ENCODE results near the gene NR1H2. TPM values are rescaled to one million over a fixed set of nuclear protein-coding genes. Genes with fewer than 3 reads are reported as not detected.

Gene NR1H2
- total and polyA plus RNA-seq, 2 experiments from 2014 or later: 32.9 to 70.2 TPM

- peak overlapping the region; percentile 88 for H3K4me3 ChIP-seq
- TF ChIP-seq REST (IDR thresholded peaks at IDR 0.05; ENCODE audit: unreplicated experiment) (no peak), EZH2 (IDR thresholded peaks at IDR 0.05; ENCODE audit: low read depth, unreplicated experiment) (no peak), JUNB (IDR thresholded peaks at IDR 0.05; ENCODE audit: unreplicated experiment) (no peak), CREB1 (CRISPR knock-in tag; IDR thresholded peaks at IDR 0.05; ENCODE audit: low read depth) (no peak), CTCF (conservative IDR thresholded peaks at IDR 0.05; ENCODE audit: low read depth in 2 of 2) (no peak), ZNF114 (CRISPR knock-in tag; IDR thresholded peaks at IDR 0.05) (no peak), ETS1 (IDR thresholded peaks at IDR 0.05) (no peak), POLR2AphosphoS5 (IDR thresholded peaks at IDR 0.05; ENCODE audit: low read depth) (no peak)
- peaks cover 12% of the 10 kb centered on the region; the same call in 1 of the 2 replicates for H4K20me1 ChIP-seq (replicated peaks; ENCODE audit: insufficient read depth)
- H3F3A ChIP-seq (replicated peaks; ENCODE audit: low read depth): peaks cover 21% of the 10 kb centered on the region
- H3K4me2 ChIP-seq: peak overlapping the region; percentile 98
- DNase-seq (ENCODE audit: low spot score) (peak; percentile 94), ATAC-seq (no peak)
- H3K9me2 ChIP-seq (ENCODE audit: insufficient read depth): 0 out of 2 replicates have a peak, but pooled peaks cover 3% of the 10 kb centered on the region
- Mint-ChIP-seq H3K27ac (no peak overlapping the region), H3K4me3 (no peak overlapping the region), H3K27me3 (ENCODE audit: insufficient read depth, low read depth, poor library complexity) (peaks cover 18% of the 10 kb centered on the region), H3K4me1 (no peaks in the 10 kb centered on the region), H3K9me3 (peaks cover 85% of the 10 kb centered on the region), H3K36me3 (ENCODE audit: low read depth) (peaks cover 60% of the 10 kb centered on the region)
- no peaks in the 10 kb centered on the region for H3K36me3 ChIP-seq (ENCODE audit: insufficient read depth)
- H3K27ac ChIP-seq (ENCODE audit: low read depth): peak overlapping the region; percentile 100
- H2AFZ ChIP-seq: no peak overlapping the region
- H3K27me3 ChIP-seq (ENCODE audit: insufficient read depth): peaks cover 25% of the 10 kb centered on the region
- H3K79me2 ChIP-seq (replicated peaks; ENCODE audit: insufficient read depth): peaks cover 16% of the 10 kb centered on the region
- H3K4me1 ChIP-seq (ENCODE audit: insufficient read depth): peaks cover 26% of the 10 kb centered on the region
Observed at GRCh38 chr19:50331221-50331993, 44.9 kb upstream of the NR1H2 start.

- Mint-ChIP-seq H3K9me3 (peaks cover 85% of the 10 kb centered on the region), H3K27me3 (ENCODE audit: insufficient read depth, low read depth, poor library complexity) (peaks cover 17% of the 10 kb centered on the region), H3K4me3 (no peak overlapping the region), H3K27ac (no peak overlapping the region), H3K36me3 (ENCODE audit: low read depth) (peaks cover 56% of the 10 kb centered on the region), H3K4me1 (no peaks in the 10 kb centered on the region)
- no peaks in the 10 kb centered on the region for H3K36me3 ChIP-seq (ENCODE audit: insufficient read depth)
- H3K4me1 ChIP-seq (ENCODE audit: insufficient read depth): peaks cover 21% of the 10 kb centered on the region
- peaks cover 7% of the 10 kb centered on the region; the same call in 1 of the 2 replicates for H4K20me1 ChIP-seq (replicated peaks; ENCODE audit: insufficient read depth)
- DNase-seq (ENCODE audit: low spot score) (no peak), ATAC-seq (no peak)
- peaks cover 20% of the 10 kb centered on the region for H3K27me3 ChIP-seq (ENCODE audit: insufficient read depth)
- H2AFZ ChIP-seq: no peak overlapping the region
- H3K79me2 ChIP-seq (replicated peaks; ENCODE audit: insufficient read depth): peaks cover 13% of the 10 kb centered on the region
- H3F3A ChIP-seq (replicated peaks; ENCODE audit: low read depth): peaks cover 21% of the 10 kb centered on the region
- H3K4me2 ChIP-seq: peak overlapping the region; percentile 98
- H3K4me3 ChIP-seq: peak overlapping the region; percentile 88
- TF ChIP-seq CTCF (conservative IDR thresholded peaks at IDR 0.05; ENCODE audit: low read depth in 2 of 2) (no peak), ETS1 (IDR thresholded peaks at IDR 0.05) (no peak), EZH2 (IDR thresholded peaks at IDR 0.05; ENCODE audit: low read depth, unreplicated experiment) (no peak), ZNF114 (CRISPR knock-in tag; IDR thresholded peaks at IDR 0.05) (no peak), NANOG (IDR thresholded peaks at IDR 0.05; ENCODE audit: borderline replicate concordance) (no peak), JUNB (IDR thresholded peaks at IDR 0.05; ENCODE audit: unreplicated experiment) (no peak), ZNF331 (CRISPR knock-in tag; IDR thresholded peaks at IDR 0.05; ENCODE audit: low read depth) (no peak), POLR2AphosphoS5 (IDR thresholded peaks at IDR 0.05; ENCODE audit: low read depth) (no peak)
- peak overlapping the region; percentile 100 for H3K27ac ChIP-seq (ENCODE audit: low read depth)
- 0 out of 2 replicates have a peak, but pooled peaks cover 3% of the 10 kb centered on the region for H3K9me2 ChIP-seq (ENCODE audit: insufficient read depth)
Observed at GRCh38 chr19:50331994-50332243, 44.3 kb upstream of the NR1H2 start.

Measured in GM23338 (cell line).